GM08714 (cell line): Measurements from ENCODE around the gene AJAP1.

Source experiments
- H3K4me3 ChIP-seq: fragments of 200-500 bp; sonication (Bioruptor generic); 2 replicates; pipeline ENCODE4 v1.5.1; 2014; ENCODE audit warnings: mild to moderate bottlenecking, low read length, inconsistent platforms
- ZNF274 ChIP-seq: IDR thresholded peaks from 2 replicates; pipeline ENCODE4 v1.6.1; 2012; ENCODE audit warnings: mild to moderate bottlenecking, low read depth, low read length

Gene AJAP1

GRCh38 chr1:4690951-4691675 lies 36.7 kb downstream of the AJAP1 start:
- TF ChIP-seq ZNF274, result no peak
- no peak overlapping the region for H3K4me3 ChIP-seq

- no peak for TF ChIP-seq ZNF274
- no peak overlapping the region for H3K4me3 ChIP-seq
Observed at GRCh38 chr1:4691766-4692405, 37.5 kb downstream of the AJAP1 start.

DNA sequence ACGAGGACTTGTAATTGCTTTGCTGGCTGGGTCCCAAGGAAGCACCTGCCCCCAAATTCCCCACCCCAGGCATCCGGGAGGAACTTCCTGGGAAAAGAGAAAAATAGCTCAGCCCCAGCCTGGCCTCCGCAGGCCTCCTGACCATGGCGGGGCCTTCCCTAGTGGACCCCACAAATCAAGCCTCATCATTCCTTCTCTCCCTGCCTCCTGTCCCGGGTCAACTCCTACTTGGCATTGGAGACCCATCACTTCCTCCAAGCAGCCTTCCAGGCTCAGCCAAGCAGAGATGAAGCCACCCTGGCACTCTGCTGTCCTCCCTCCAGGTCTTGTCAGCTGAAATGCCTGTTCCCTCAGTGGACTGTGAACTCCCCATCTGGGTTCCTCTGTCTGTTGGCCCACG lies 38.0 kb downstream of the AJAP1 start:
- no peak overlapping the region for H3K4me3 ChIP-seq
- no peak for TF ChIP-seq ZNF274

DNA sequence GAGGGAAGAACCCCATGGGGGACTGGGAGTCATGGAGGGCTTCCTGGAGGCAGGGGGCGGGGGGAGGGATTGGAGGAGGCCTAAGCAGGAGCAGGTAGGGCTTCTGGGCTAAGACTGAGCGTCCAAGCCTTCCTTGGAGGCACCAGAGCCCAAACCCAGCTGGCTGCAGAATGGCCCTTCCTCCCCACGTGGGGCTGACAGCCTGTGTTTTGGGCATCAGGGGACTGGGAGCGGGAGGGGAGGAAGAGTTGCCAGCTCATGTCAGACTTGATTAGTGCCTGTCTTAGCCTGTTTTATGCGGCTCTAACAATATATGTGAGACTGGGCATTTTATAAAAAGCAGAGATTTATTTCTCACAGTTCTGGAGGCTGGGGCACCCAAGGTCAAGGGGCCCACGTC lies 38.9 kb downstream of the AJAP1 start:
- no peak for TF ChIP-seq ZNF274
- H3K4me3 ChIP-seq, result no peak overlapping the region

DNA sequence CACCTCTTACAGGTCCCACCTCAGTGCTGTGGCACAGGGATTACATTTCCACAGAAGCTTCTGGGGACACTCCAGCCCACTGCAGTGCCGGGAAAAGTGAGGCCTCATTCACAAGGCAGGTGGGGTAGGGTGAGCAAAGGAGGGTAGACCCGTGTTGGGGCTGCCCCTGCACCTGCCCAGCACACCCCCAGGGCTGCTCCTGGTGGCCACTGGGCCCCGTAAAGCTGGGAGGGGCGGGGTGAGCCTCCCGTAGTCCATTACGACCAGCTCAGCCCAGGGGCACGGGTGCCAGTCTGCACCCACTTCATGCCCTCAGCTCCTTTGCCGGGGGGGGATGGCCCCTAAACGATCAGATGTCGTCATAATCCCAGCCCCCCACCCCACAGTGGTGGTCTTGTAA lies 39.5 kb downstream of the AJAP1 start:
- no peak overlapping the region for H3K4me3 ChIP-seq
- no peak for TF ChIP-seq ZNF274

DNA sequence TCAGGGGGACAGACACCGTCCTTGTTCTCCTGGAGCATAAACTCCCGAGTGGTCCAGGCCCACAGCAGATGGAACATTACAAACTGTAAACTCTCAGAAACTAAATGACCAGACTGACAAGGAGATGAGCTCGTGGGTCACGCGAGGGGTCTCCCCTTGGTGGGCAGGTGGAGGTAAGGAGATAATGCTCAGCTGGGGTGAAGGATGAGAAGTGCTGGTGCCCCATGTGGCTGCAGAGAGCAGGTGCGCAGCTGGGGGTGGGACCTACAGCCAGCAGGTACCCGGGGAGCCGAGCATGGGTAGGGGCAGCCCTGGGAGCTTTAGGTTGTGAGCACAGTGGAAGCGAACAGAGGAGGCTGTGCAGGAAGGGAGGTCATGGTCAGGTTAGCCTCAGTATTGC lies 40.1 kb downstream of the AJAP1 start:
- no peak for TF ChIP-seq ZNF274
- no peak overlapping the region for H3K4me3 ChIP-seq

DNA sequence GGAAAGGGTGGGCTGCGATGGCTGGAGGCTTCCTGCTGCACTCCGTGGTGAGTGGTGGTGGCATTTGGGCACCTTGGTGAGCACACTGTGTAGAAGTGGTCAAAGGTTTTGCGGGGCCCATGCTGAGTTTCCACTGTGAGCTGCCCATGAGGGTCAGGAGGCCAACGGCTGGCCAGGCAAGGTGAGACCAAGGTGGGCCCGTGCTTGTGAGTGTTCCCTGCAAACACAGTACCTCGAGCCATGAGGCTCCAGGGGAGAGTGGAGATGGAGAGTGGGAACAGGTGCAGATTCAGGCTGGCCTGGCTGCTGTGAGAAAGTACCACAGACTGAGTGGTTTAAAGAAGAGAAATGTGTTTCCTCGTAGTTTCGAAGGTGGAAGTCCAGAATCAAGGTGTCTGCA lies 40.8 kb downstream of the AJAP1 start:
- no peak for TF ChIP-seq ZNF274
- no peak overlapping the region for H3K4me3 ChIP-seq

- H3K4me3 ChIP-seq, result no peak overlapping the region
- TF ChIP-seq ZNF274, result no peak
Observed at GRCh38 chr1:4696161-4696745, 41.8 kb downstream of the AJAP1 start.

DNA sequence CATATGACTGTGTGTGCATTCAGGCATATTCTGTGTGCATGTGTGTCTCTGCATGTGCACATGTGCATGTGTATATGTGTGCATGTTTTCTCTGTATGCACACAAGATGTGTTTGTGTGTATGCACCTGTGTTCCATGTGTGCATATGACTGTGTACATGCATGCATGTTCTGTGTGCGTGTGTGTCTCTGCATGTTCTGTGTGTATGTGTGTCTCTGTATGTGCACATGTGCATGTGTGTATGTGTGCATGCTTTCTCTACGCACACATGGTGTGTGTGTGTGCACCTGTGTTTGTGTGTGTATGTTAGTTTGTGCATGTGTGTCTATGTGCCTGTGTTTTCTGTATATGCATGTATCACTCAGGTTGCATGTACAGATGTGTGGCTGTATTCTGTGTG lies 42.3 kb downstream of the AJAP1 start:
- TF ChIP-seq ZNF274, result no peak
- H3K4me3 ChIP-seq, result no peak overlapping the region

GRCh38 chr1:4697801-4698200 lies 43.4 kb downstream of the AJAP1 start:
- no peak overlapping the region for H3K4me3 ChIP-seq

DNA sequence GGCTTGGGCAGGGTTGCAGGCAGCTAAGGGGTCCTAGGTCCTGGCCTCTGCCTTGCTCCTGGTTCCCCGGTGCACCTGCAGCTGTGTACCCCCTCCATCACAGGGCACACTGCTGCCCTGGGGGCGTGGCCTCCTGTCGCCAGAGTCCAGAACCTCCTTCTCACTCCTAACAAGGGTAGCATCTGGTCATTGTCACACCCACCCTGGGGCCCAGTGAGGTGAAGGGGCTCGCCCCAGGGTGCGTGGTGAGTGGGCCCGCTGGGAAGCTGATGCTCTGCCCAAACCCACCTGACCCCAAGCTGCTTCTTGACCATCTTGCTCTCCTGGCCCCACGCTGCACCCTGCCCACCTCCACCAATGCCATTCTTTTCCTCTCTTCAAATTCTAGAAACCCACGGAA lies 44.5 kb downstream of the AJAP1 start:
- no peak for TF ChIP-seq ZNF274
- H3K4me3 ChIP-seq, result no peak overlapping the region

More at GRCh38 chr1:4697801-4698200, 43.4 kb downstream of the AJAP1 start:
- no peak for TF ChIP-seq ZNF274

GRCh38 chr1:4699376-4700301 lies 45.2 kb downstream of the AJAP1 start:
- H3K4me3 ChIP-seq, result no peak overlapping the region
- TF ChIP-seq ZNF274, result no peak

DNA sequence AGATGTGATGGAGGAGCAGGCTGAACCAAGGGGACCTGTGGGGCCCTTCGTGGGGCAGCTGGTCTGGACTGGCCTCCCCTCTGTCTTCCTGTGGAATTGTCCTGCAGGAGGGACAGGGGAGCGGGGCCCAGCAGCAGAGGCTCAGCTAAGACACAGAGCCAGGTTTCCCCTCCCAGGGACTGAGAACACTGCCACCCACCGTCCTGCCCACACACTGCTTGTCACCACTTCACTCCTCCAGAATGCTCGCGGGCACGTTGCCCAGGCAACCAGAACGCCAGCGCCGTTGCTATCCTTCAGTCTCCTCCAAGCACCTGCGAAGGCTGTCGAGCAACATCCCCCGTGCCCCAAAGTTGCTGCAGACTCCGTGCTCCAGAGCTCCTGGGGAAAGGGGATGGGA lies 46.4 kb downstream of the AJAP1 start:
- no peak for TF ChIP-seq ZNF274
- no peak overlapping the region for H3K4me3 ChIP-seq

- no peak for TF ChIP-seq ZNF274
- no peak overlapping the region for H3K4me3 ChIP-seq
Observed at GRCh38 chr1:4701276-4701675, 46.9 kb downstream of the AJAP1 start.
